CD4-positive, alpha-beta memory T cell (primary cell): ENCODE results near the gene KCNQ1. TPM values are rescaled to one million over a fixed set of nuclear protein-coding genes. Genes with fewer than 3 reads are reported as not detected.
A peak's percentile ranks its signal among the peaks of the same experiment; 100 is the strongest.

ENCODE experiments used
- CTCF ChIA-PET: fragments of 350-600 bp; sonication (Branson Sonifier 250); formaldehyde crosslinking; loops from one replicate; lab custom pipeline; 2021; ENCODE audit warnings: inconsistent platforms; ENCODE audit not compliant: partially characterized antibody; lab: Charles Lee
- POLR2A ChIA-PET: fragments of 350-600 bp; sonication (Branson Sonifier 250); formaldehyde crosslinking; loops from one replicate; lab custom pipeline; 2021; ENCODE audit not compliant: partially characterized antibody; lab: Charles Lee
- DNase-seq, 5 donors: peaks; one replicate each; pipeline versions ENCODE4 v3.0.0 to v3.0.0-alpha.2; 2020 to 2022; ENCODE audit warnings: mixed read lengths in 1 of 5
- H3K27ac ChIP-seq: one replicate; pipeline ENCODE4 v1.7.0; 2013; ENCODE audit warnings: low read depth, low read length
- H3K27me3 ChIP-seq: 2 replicates; pipeline ENCODE4 v1.7.0; 2013; ENCODE audit warnings: mild to moderate bottlenecking, low read length, moderate library complexity; ENCODE audit not compliant: insufficient read depth
- H3K36me3 ChIP-seq: 2 replicates; pipeline ENCODE4 v1.7.0; 2013; ENCODE audit warnings: mild to moderate bottlenecking, low read length, moderate library complexity; ENCODE audit not compliant: insufficient read depth
- H3K4me1 ChIP-seq: 2 replicates; pipeline ENCODE4 v1.7.0; 2013; ENCODE audit warnings: mild to moderate bottlenecking, low read length, moderate library complexity; ENCODE audit not compliant: insufficient read depth
- H3K4me3 ChIP-seq, 2 donors: one replicate each; pipeline ENCODE4 v1.7.0; 2013; ENCODE audit warnings: low read length in 2 of 2, mild to moderate bottlenecking in 1 of 2
- H3K9me3 ChIP-seq, 2 donors: one replicate each; pipeline ENCODE4 v1.7.0; 2013; ENCODE audit warnings: low read length in 2 of 2, control low read depth in 1 of 2; ENCODE audit not compliant: control insufficient read depth in 1 of 2
- H3K27ac Mint-ChIP-seq, 7 donors: one replicate each; pipeline ENCODE4 v1.8.0; 2020 to 2021; ENCODE audit warnings: mixed read lengths in 7 of 7, mild to moderate bottlenecking in 6 of 7, inconsistent platforms in 3 of 7, moderate library complexity in 3 of 7
- H3K27me3 Mint-ChIP-seq, 2 donors: one replicate each; pipeline ENCODE4 v1.8.0; 2020 to 2021; ENCODE audit warnings: mixed read lengths in 2 of 2
- H3K36me3 Mint-ChIP-seq, 2 donors: one replicate each; pipeline ENCODE4 v1.8.0; 2020 to 2021; ENCODE audit warnings: mixed read lengths in 2 of 2, inconsistent platforms in 1 of 2, mild to moderate bottlenecking in 1 of 2
- H3K4me1 Mint-ChIP-seq, 4 donors: one replicate each; pipeline ENCODE4 v1.8.0; 2020 to 2021; ENCODE audit warnings: mixed read lengths in 4 of 4, mild to moderate bottlenecking in 1 of 4
- H3K4me3 Mint-ChIP-seq, 8 donors: one replicate each; pipeline ENCODE4 v1.8.0; 2020 to 2021; ENCODE audit warnings: mixed read lengths in 8 of 8, mild to moderate bottlenecking in 7 of 8, moderate library complexity in 6 of 8, inconsistent platforms in 3 of 8
- H3K9me3 Mint-ChIP-seq, 8 donors: one replicate each; pipeline ENCODE4 v1.8.0; 2020 to 2021; ENCODE audit warnings: mixed read lengths in 8 of 8, mild to moderate bottlenecking in 5 of 8, inconsistent platforms in 3 of 8, moderate library complexity in 1 of 8
- intact Hi-C: fragments of 100-400 bp; cut with micrococcal nuclease; formaldehyde crosslinking; loops from one replicate; pipeline ENCODE4 v1.15.1; 2023
- polyA plus RNA-seq, 2 donors: library from polyadenylated mRNA; unstranded; fragments of 300-500 nt; fragmentation: Illumina TruSeq; gene quantifications; one replicate each; pipeline ENCODE4 v1.2.3, GENCODE V29; 2021
- total RNA-seq, 2 experiments: library from RNA; stranded (reverse); gene quantifications; one replicate each; pipeline ENCODE4 v1.2.3, GENCODE V29; 2021

Gene KCNQ1
- total and polyA plus RNA-seq, 4 experiments from 2014 or later = 5.4 to 21.7 (median 21.5) TPM

GRCh38 chr11:2830886-2831285, 386.1 kb downstream of the KCNQ1 start:
- H3K4me3 ChIP-seq = no peak overlapping the region
- H3K4me1 ChIP-seq = no peaks in the 10 kb centered on the region
- H3K36me3 ChIP-seq = no peaks in the 10 kb centered on the region
- ChIA-PET CTCF (no interaction called here), POLR2A (no interaction called here)
- H3K27me3 Mint-ChIP-seq = no peaks in the 10 kb centered on the region
- no peaks in the 10 kb centered on the region for H3K27me3 ChIP-seq
- peaks cover 6 to 22% (median 18%) of the 10 kb centered on the region in 8 donors for H3K9me3 Mint-ChIP-seq
- H3K9me3 ChIP-seq = peaks cover 0 to 7% of the 10 kb centered on the region in 2 donors
- no peak overlapping the region for H3K27ac Mint-ChIP-seq
- peak in 1 of 5 donors; percentile 22 for DNase-seq
- intact Hi-C loops = no loop called here
- no peak overlapping the region for H3K4me3 Mint-ChIP-seq
- peaks cover 0 to 2% (median 0%) of the 10 kb centered on the region in 4 donors for H3K4me1 Mint-ChIP-seq
- H3K27ac ChIP-seq = no peak overlapping the region
- H3K36me3 Mint-ChIP-seq = peaks cover 8 to 20% of the 10 kb centered on the region in 2 donors

DNA sequence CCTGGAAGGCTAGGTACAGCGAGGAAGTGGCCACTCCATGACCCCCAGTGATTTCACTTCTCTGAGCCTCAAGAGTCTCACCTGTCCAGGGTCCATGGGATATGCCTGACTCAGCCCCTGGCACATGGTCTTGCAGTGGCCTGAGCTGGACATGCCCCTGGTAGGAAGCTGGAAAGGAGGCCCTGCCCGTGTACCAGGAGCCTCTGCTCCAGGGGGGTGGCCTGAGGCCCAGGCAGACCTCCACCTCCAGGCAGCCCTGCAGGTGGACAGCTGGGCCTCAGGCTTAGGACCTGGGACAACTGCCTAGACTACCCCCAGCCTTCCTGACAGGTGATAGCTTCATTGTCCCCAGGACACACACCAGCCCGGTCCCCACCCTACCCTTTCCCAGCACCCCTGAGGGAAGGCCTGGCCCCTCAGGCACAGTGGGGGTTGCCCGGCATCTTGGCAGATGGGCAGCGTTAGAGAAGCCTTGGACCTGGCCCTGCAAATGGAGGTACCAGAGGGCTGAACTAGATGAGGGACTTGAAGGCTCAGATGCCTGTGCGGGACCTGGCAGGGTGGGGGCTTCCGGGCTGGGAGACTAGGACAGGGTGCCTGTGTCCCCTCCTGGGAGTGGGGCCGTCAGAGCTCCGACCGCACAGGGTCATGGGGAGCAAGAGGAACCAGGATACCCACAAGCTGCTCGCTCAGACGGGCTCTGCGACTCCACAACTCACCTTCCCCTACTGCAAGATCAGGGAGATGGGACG, 387.1 kb downstream of the KCNQ1 start:
- Mint-ChIP-seq H3K4me1 (peaks cover 0 to 2% (median 0%) of the 10 kb centered on the region in 4 donors), H3K9me3 (peaks cover 6 to 19% (median 17%) of the 10 kb centered on the region in 8 donors), H3K4me3 (no peak overlapping the region), H3K27me3 (no peaks in the 10 kb centered on the region), H3K27ac (no peak overlapping the region), H3K36me3 (peaks cover 8 to 20% of the 10 kb centered on the region in 2 donors)
- ChIA-PET CTCF (no interaction called here), POLR2A (no interaction called here)
- intact Hi-C loops = no loop called here
- H3K4me1 ChIP-seq = no peaks in the 10 kb centered on the region
- peak in 1 of 5 donors; percentile 9 for DNase-seq
- peaks cover 0 to 7% of the 10 kb centered on the region in 2 donors for H3K9me3 ChIP-seq
- H3K36me3 ChIP-seq = no peaks in the 10 kb centered on the region
- no peak overlapping the region for H3K27ac ChIP-seq
- no peaks in the 10 kb centered on the region for H3K27me3 ChIP-seq
- no peak overlapping the region for H3K4me3 ChIP-seq

DNA sequence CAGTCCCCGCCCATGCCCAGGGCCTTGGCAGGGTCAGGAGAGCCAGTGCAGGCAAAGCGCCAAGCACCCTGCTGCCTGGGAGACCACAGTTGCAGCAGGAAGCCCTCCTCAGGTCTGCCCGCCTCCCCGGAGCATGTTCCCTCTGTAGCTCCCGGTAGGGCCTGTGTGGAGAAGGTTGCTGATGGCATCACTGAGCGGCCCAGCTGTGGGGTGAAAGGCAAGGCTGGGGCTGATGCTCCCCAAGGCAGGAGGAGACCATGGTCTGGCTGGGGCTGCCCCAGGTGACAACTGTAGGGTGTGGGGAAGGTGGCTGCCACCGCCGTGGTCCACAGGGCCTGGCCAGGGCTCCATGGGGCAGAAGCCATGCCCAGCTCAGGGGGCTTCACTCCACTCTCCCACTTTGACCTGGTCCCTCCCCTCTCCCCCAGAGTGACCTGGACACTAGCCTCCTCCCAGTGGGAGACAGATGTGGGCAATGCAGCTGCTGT, 387.8 kb downstream of the KCNQ1 start:
- H3K36me3 ChIP-seq = no peaks in the 10 kb centered on the region

GRCh38 chr11:2833051-2833715, 388.4 kb downstream of the KCNQ1 start:
- H3K27ac Mint-ChIP-seq = no peak overlapping the region
- H3K36me3 Mint-ChIP-seq = peaks cover 4 to 12% of the 10 kb centered on the region in 2 donors
- no peak overlapping the region for H3K4me3 Mint-ChIP-seq
- DNase-seq = peak in 1 of 5 donors; percentile 31
- H3K4me3 ChIP-seq = no peak overlapping the region
- ChIA-PET POLR2A (no interaction called here), CTCF (no interaction called here)
- no peaks in the 10 kb centered on the region for H3K4me1 ChIP-seq
- no peaks in the 10 kb centered on the region for H3K27me3 ChIP-seq
- intact Hi-C loops = no loop called here
- no peaks in the 10 kb centered on the region for H3K36me3 ChIP-seq
- H3K9me3 ChIP-seq = peaks cover 0 to 7% of the 10 kb centered on the region in 2 donors
- no peak overlapping the region for H3K27ac ChIP-seq
- no peaks in the 10 kb centered on the region for H3K27me3 Mint-ChIP-seq
- H3K4me1 Mint-ChIP-seq = peaks cover 0 to 2% (median 0%) of the 10 kb centered on the region in 4 donors
- peaks cover 2 to 12% (median 10%) of the 10 kb centered on the region in 8 donors for H3K9me3 Mint-ChIP-seq

More for the DNA sequence above, 387.8 kb downstream of the KCNQ1 start:
- intact Hi-C loops = no loop called here
- Mint-ChIP-seq H3K27ac (no peak overlapping the region), H3K36me3 (peaks cover 7 to 18% of the 10 kb centered on the region in 2 donors), H3K9me3 (peaks cover 6 to 18% (median 16%) of the 10 kb centered on the region in 8 donors), H3K27me3 (no peaks in the 10 kb centered on the region), H3K4me3 (no peak overlapping the region), H3K4me1 (peaks cover 0 to 2% (median 0%) of the 10 kb centered on the region in 4 donors)
- Histone ChIP-seq H3K9me3 (peaks cover 0 to 7% of the 10 kb centered on the region in 2 donors), H3K27ac (no peak overlapping the region), H3K4me3 (no peak overlapping the region), H3K27me3 (no peaks in the 10 kb centered on the region), H3K4me1 (no peaks in the 10 kb centered on the region)
- POLR2A ChIA-PET = no interaction called here
- CTCF ChIA-PET = no interaction called here
- DNase-seq = peak in 1 of 5 donors; percentile 11

GRCh38 chr11:2833716-2834502, 389.1 kb downstream of the KCNQ1 start:
- no peaks in the 10 kb centered on the region for H3K27me3 Mint-ChIP-seq
- no peaks in the 10 kb centered on the region for H3K36me3 ChIP-seq
- DNase-seq = peak in 1 of 5 donors; percentile 30
- H3K9me3 Mint-ChIP-seq = peaks cover 0 to 6% (median 4%) of the 10 kb centered on the region in 8 donors
- H3K27ac Mint-ChIP-seq = no peak overlapping the region
- CTCF ChIA-PET = no interaction called here
- H3K36me3 Mint-ChIP-seq = peaks cover 2 to 5% of the 10 kb centered on the region in 2 donors
- no peaks in the 10 kb centered on the region for H3K27me3 ChIP-seq
- H3K4me3 ChIP-seq = no peak overlapping the region
- peaks cover 0 to 2% (median 0%) of the 10 kb centered on the region in 4 donors for H3K4me1 Mint-ChIP-seq
- no peaks in the 10 kb centered on the region for H3K9me3 ChIP-seq
- no peak overlapping the region for H3K27ac ChIP-seq
- POLR2A ChIA-PET = no interaction called here
- H3K4me3 Mint-ChIP-seq = no peak overlapping the region
- intact Hi-C loops = no loop called here
- no peaks in the 10 kb centered on the region for H3K4me1 ChIP-seq

DNA sequence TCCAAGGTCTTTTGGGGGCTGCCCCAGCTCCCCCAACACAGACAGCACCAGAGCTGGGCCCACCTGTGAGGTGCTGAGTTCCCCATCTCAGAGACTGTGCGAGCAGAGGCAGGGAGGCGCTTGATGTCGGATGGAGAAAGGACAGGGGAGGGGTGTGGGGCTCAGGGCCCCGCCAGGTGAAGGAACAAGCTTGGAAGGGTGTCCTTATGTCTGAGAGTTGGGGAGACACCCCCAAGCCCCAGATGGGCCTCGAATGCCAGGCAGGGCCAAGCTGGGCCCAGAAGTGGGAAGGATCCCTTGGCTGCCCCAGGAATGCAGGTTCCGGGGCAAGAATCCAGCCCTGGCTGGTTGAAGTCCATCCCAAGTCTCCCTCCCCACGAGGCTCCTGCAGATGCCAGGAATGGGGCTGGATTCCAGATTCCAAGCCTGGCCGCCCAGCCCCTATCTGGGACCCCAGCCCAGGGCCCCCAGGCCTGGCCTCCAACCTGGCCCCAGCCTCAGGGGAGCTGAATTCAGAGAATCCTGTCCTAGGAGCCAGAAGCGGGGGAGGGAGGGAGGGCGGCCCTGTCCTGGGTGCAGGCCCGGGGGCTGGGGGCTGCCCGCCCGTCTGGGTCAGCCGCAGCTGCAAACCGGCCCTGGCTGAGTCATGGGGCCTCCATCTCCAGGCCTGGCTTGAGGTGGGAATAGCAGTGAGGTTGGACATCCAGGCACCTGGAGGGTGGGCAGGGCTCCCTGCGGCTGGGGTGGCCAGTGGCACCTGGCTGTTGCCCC, 389.9 kb downstream of the KCNQ1 start:
- peak in 1 of 5 donors; percentile 29 for DNase-seq
- no peaks in the 10 kb centered on the region for H3K27me3 Mint-ChIP-seq
- H3K4me3 Mint-ChIP-seq = no peak overlapping the region
- no peak overlapping the region for H3K27ac ChIP-seq
- ChIA-PET POLR2A (no interaction called here), CTCF (no interaction called here)
- H3K27me3 ChIP-seq = no peaks in the 10 kb centered on the region
- H3K27ac Mint-ChIP-seq = no peak overlapping the region
- H3K4me1 Mint-ChIP-seq = peaks cover 0 to 2% (median 0%) of the 10 kb centered on the region in 4 donors
- H3K36me3 ChIP-seq = no peaks in the 10 kb centered on the region
- H3K36me3 Mint-ChIP-seq = no peaks in the 10 kb centered on the region
- no peaks in the 10 kb centered on the region for H3K9me3 Mint-ChIP-seq
- no peak overlapping the region for H3K4me3 ChIP-seq
- no peaks in the 10 kb centered on the region for H3K4me1 ChIP-seq
- H3K9me3 ChIP-seq = no peaks in the 10 kb centered on the region
- intact Hi-C loops = no loop called here
